GM23338 (cell line): Measurements from ENCODE around the gene ARPC5. TPM values are rescaled to one million over a fixed set of nuclear protein-coding genes. Genes with fewer than 3 reads are reported as not detected.

Experiments
- ATAC-seq: fragments of 200-7000 bp; cut with Tn5 transposase; 3 replicates; pipeline ENCODE4 v1.9.1; 2020
- DNase-seq: peaks from one replicate; pipeline ENCODE4 v3.0.0-alpha.2; 2015; ENCODE audit warnings: low spot score
- H2AFZ ChIP-seq: fragments of 200-600 bp; sonication (generic); 2 replicates; pipeline ENCODE4 v1.8.0; 2016; ENCODE audit warnings: antibody characterized with exemption, mild to moderate bottlenecking, moderate library complexity
- H3F3A ChIP-seq: fragments of 200-600 bp; sonication (generic); replicated peaks from 2 replicates; pipeline ENCODE4 v1.8.0; 2017; ENCODE audit warnings: antibody characterized with exemption, mixed run types, low read depth
- H3K27ac ChIP-seq: fragments of 200-600 bp; sonication (generic); 2 replicates; pipeline ENCODE4 v1.6.1; 2016; ENCODE audit warnings: low read depth
- H3K27me3 ChIP-seq: fragments of 200-600 bp; sonication (generic); 2 replicates; pipeline ENCODE4 v1.8.0; 2016; ENCODE audit warnings: mild to moderate bottlenecking, mixed run types, moderate library complexity; ENCODE audit not compliant: insufficient read depth
- H3K36me3 ChIP-seq: fragments of 200-600 bp; sonication (generic); 2 replicates; pipeline ENCODE4 v1.8.0; 2016; ENCODE audit warnings: mild to moderate bottlenecking; ENCODE audit not compliant: insufficient read depth
- H3K4me1 ChIP-seq: fragments of 200-600 bp; sonication (generic); 2 replicates; pipeline ENCODE4 v1.8.0; 2016; ENCODE audit warnings: mild to moderate bottlenecking, moderate library complexity; ENCODE audit not compliant: insufficient read depth
- H3K4me2 ChIP-seq: fragments of 200-600 bp; sonication (generic); 2 replicates; pipeline ENCODE4 v1.7.1; 2017; ENCODE audit warnings: mixed run types
- H3K4me3 ChIP-seq: fragments of 200-600 bp; sonication (generic); 2 replicates; pipeline ENCODE4 v1.6.1; 2016; ENCODE audit warnings: mixed run types
- H3K79me2 ChIP-seq: fragments of 200-600 bp; sonication (generic); replicated peaks from 2 replicates; pipeline ENCODE4 v1.8.0; 2017; ENCODE audit warnings: mild to moderate bottlenecking; ENCODE audit not compliant: insufficient read depth
- H3K9me2 ChIP-seq: fragments of 200-600 bp; sonication (generic); 2 replicates; pipeline ENCODE4 v1.8.0; 2017; ENCODE audit not compliant: insufficient read depth
- H4K20me1 ChIP-seq: fragments of 200-600 bp; sonication (generic); replicated peaks from 2 replicates; pipeline ENCODE4 v1.8.0; 2017; ENCODE audit warnings: mild to moderate bottlenecking; ENCODE audit not compliant: insufficient read depth
- H3K27ac Mint-ChIP-seq: 2 replicates; pipeline ENCODE4 v1.8.0; 2020; ENCODE audit warnings: inconsistent platforms, mild to moderate bottlenecking, moderate library complexity, mixed read lengths
- H3K27me3 Mint-ChIP-seq: 3 replicates; pipeline ENCODE4 v1.8.0; 2022; ENCODE audit warnings: low read depth, mild to moderate bottlenecking, moderate library complexity, mixed read lengths, inconsistent platforms; ENCODE audit not compliant: insufficient read depth, poor library complexity
- H3K36me3 Mint-ChIP-seq: 3 replicates; pipeline ENCODE4 v1.8.0; 2021; ENCODE audit warnings: low read depth, mild to moderate bottlenecking, inconsistent platforms, moderate library complexity, mixed read lengths
- H3K4me1 Mint-ChIP-seq: 3 replicates; pipeline ENCODE4 v1.8.0; 2020; ENCODE audit warnings: mild to moderate bottlenecking, inconsistent platforms, mixed read lengths
- H3K4me3 Mint-ChIP-seq: 3 replicates; pipeline ENCODE4 v1.8.0; 2021; ENCODE audit warnings: moderate library complexity, mild to moderate bottlenecking, inconsistent platforms, mixed read lengths
- H3K9me3 Mint-ChIP-seq: 3 replicates; pipeline ENCODE4 v1.8.0; 2020; ENCODE audit warnings: moderate library complexity, mild to moderate bottlenecking, inconsistent platforms, mixed read lengths
- CREB1 ChIP-seq: fragments of 250-450 bp; sonication (Bioruptor Pico); IDR thresholded peaks from 2 replicates; pipeline ENCODE4 v1.5.0; 2020; ENCODE audit warnings: low read depth, mild to moderate bottlenecking, moderate library complexity
- CTCF ChIP-seq, 2 experiments: fragments of 200-600 bp in 1 of 2; sonication (generic) in 1 of 2; conservative IDR thresholded peaks; 2 replicates each; pipeline versions ENCODE4 v1.5.1 to v1.6.1; 2016 to 2017; ENCODE audit warnings: antibody characterized with exemption in 2 of 2, low read depth in 2 of 2, mild to moderate bottlenecking in 2 of 2, moderate library complexity in 1 of 2
- ETS1 ChIP-seq: IDR thresholded peaks from 2 replicates; pipeline ENCODE4 v1.6.1; 2016; ENCODE audit warnings: antibody characterized with exemption
- EZH2 ChIP-seq: fragments of 200-600 bp; sonication (generic); IDR thresholded peaks from one replicate; pipeline ENCODE4 v1.8.0; 2017; ENCODE audit warnings: antibody characterized with exemption, mild to moderate bottlenecking, low read depth; ENCODE audit not compliant: unreplicated experiment
- EZH2phosphoT487 ChIP-seq: fragments of 200-600 bp; sonication (generic); IDR thresholded peaks from one replicate; pipeline ENCODE4 v1.8.1; 2018; ENCODE audit warnings: antibody characterized with exemption; ENCODE audit not compliant: unreplicated experiment
- JUNB ChIP-seq: IDR thresholded peaks from one replicate; pipeline ENCODE4 v1.6.1; 2016; ENCODE audit warnings: antibody characterized with exemption; ENCODE audit not compliant: unreplicated experiment
- NANOG ChIP-seq: IDR thresholded peaks from 2 replicates; pipeline ENCODE4 v1.6.1; 2016; ENCODE audit warnings: antibody characterized with exemption, borderline replicate concordance
- POLR2AphosphoS5 ChIP-seq: IDR thresholded peaks from 2 replicates; pipeline ENCODE4 v1.6.1; 2016; ENCODE audit warnings: antibody characterized with exemption, low read depth
- REST ChIP-seq: IDR thresholded peaks from one replicate; pipeline ENCODE4 v1.6.1; 2018; ENCODE audit warnings: antibody characterized with exemption; ENCODE audit not compliant: unreplicated experiment
- STAT1 ChIP-seq: IDR thresholded peaks from one replicate; pipeline ENCODE4 v1.6.1; 2016; ENCODE audit warnings: antibody characterized with exemption; ENCODE audit not compliant: unreplicated experiment
- ZNF114 ChIP-seq: fragments of 250-450 bp; sonication (Bioruptor Pico); IDR thresholded peaks from 2 replicates; pipeline ENCODE4 v1.5.0; 2020; ENCODE audit warnings: mild to moderate bottlenecking, moderate library complexity
- ZNF331 ChIP-seq: fragments of 250-450 bp; sonication (Bioruptor Pico); IDR thresholded peaks from 2 replicates; pipeline ENCODE4 v1.5.0; 2020; ENCODE audit warnings: low read depth, mild to moderate bottlenecking, moderate library complexity
- ZNF462 ChIP-seq: fragments of 250-450 bp; sonication (Bioruptor Pico); IDR thresholded peaks from 2 replicates; pipeline ENCODE4 v1.5.0; 2020; ENCODE audit warnings: mild to moderate bottlenecking, moderate library complexity
- polyA plus RNA-seq: library from polyadenylated mRNA; unstranded; fragments of >200 nt; fragmentation: Nextera tagmentation; extraction: Ambion mirVana; gene quantifications from 2 replicates; pipeline ENCODE4 v1.2.1, GENCODE V29; 2016
- total RNA-seq: library from RNA; depleted of rRNA; stranded (reverse); fragments of >200 nt; shearing (Covaris generic); gene quantifications from 2 replicates; pipeline ENCODE4 v1.2.3, GENCODE V29; 2014

ARPC5 gene
- total and polyA plus RNA-seq, 2 experiments from 2014 or later = 75.4 to 98.9 TPM

GRCh38 chr1:183578856-183579255 is 56.7 kb downstream of the ARPC5 start:
- no peak for ATAC-seq
- no peaks in the 10 kb centered on the region for H3K9me3 Mint-ChIP-seq
- Histone ChIP-seq H4K20me1 (no peaks in the 10 kb centered on the region), H3F3A (no peaks in the 10 kb centered on the region), H3K27me3 (no peaks in the 10 kb centered on the region), H2AFZ (no peak overlapping the region), H3K36me3 (no peaks in the 10 kb centered on the region), H3K27ac (no peak overlapping the region), H3K79me2 (no peaks in the 10 kb centered on the region), H3K4me1 (peaks cover 5% of the 10 kb centered on the region), H3K4me2 (no peak overlapping the region), H3K9me2 (no peaks in the 10 kb centered on the region), H3K4me3 (no peak overlapping the region)
- H3K4me1 Mint-ChIP-seq = no peaks in the 10 kb centered on the region
- no peak overlapping the region for H3K27ac Mint-ChIP-seq
- TF ChIP-seq ZNF114 (no peak), EZH2 (no peak), CREB1 (CRISPR knock-in tag) (no peak), NANOG (no peak), ZNF462 (CRISPR knock-in tag) (no peak), EZH2phosphoT487 (no peak), ETS1 (no peak), JUNB (no peak), REST (no peak), CTCF (conservative IDR thresholded peaks at IDR 0.05; ENCODE audit: low read depth in 2 of 2) (no peak), ZNF331 (CRISPR knock-in tag) (no peak), POLR2AphosphoS5 (no peak), STAT1 (no peak)
- peaks cover 15% of the 10 kb centered on the region for H3K27me3 Mint-ChIP-seq
- H3K36me3 Mint-ChIP-seq = no peaks in the 10 kb centered on the region
- DNase-seq = no peak
- H3K4me3 Mint-ChIP-seq = no peak overlapping the region
